Effector CD4-positive, alpha-beta T cell (primary cell): ENCODE data around the gene MAEA.

Source experiments
- DNase-seq: peaks from one replicate; pipeline ENCODE4 v3.0.0-alpha.2; 2020

MAEA gene

GRCh38 chr4:1355378-1355777 lies 65.7 kb downstream of the MAEA start:
- no peak for DNase-seq

- DNase-seq, result peak; percentile 24
Measured at GRCh38 chr4:1356181-1356998, 66.7 kb downstream of the MAEA start.

GRCh38 chr4:1357356-1358248 lies 67.9 kb downstream of the MAEA start:
- no peak for DNase-seq

- DNase-seq, result no peak
Measured at GRCh38 chr4:1358421-1359143, 68.9 kb downstream of the MAEA start.

- DNase-seq, result no peak
Measured at GRCh38 chr4:1359144-1359501, 69.4 kb downstream of the MAEA start.

GRCh38 chr4:1359976-1360375 lies 70.3 kb downstream of the MAEA start:
- no peak for DNase-seq

GRCh38 chr4:1360423-1361283 lies 71.0 kb downstream of the MAEA start:
- no peak for DNase-seq

- no peak for DNase-seq
Measured at GRCh38 chr4:1361431-1361830, 71.7 kb downstream of the MAEA start.

- DNase-seq, result no peak
Measured at GRCh38 chr4:1362046-1362445, 72.4 kb downstream of the MAEA start.

GRCh38 chr4:1362521-1362920 lies 72.8 kb downstream of the MAEA start:
- DNase-seq, result no peak

GRCh38 chr4:1363513-1363912 lies 73.8 kb downstream of the MAEA start:
- DNase-seq, result no peak

- no peak for DNase-seq
Measured at GRCh38 chr4:1364217-1364616, 74.5 kb downstream of the MAEA start.

- DNase-seq, result no peak
Measured at GRCh38 chr4:1364748-1365147, 75.1 kb downstream of the MAEA start.

- DNase-seq, result no peak
Measured at GRCh38 chr4:1365271-1366178, 75.8 kb downstream of the MAEA start.

GRCh38 chr4:1366371-1367229 lies 76.9 kb downstream of the MAEA start:
- DNase-seq, result no peak

- no peak for DNase-seq
Measured at GRCh38 chr4:1367230-1367935, 77.7 kb downstream of the MAEA start.

GRCh38 chr4:1367936-1368289 lies 78.2 kb downstream of the MAEA start:
- no peak for DNase-seq

GRCh38 chr4:1368421-1369090 lies 78.9 kb downstream of the MAEA start:
- DNase-seq, result no peak

- no peak for DNase-seq
Measured at GRCh38 chr4:1369091-1369450, 79.4 kb downstream of the MAEA start.
